Measurements from ENCODE around the gene SMAD4.
"Not testable (repeated sequence)": the region's sequence is repeated elsewhere in the genome, so short reads cannot be mapped to it uniquely, and the experiment has no call there.

Gene SMAD4

DNA sequence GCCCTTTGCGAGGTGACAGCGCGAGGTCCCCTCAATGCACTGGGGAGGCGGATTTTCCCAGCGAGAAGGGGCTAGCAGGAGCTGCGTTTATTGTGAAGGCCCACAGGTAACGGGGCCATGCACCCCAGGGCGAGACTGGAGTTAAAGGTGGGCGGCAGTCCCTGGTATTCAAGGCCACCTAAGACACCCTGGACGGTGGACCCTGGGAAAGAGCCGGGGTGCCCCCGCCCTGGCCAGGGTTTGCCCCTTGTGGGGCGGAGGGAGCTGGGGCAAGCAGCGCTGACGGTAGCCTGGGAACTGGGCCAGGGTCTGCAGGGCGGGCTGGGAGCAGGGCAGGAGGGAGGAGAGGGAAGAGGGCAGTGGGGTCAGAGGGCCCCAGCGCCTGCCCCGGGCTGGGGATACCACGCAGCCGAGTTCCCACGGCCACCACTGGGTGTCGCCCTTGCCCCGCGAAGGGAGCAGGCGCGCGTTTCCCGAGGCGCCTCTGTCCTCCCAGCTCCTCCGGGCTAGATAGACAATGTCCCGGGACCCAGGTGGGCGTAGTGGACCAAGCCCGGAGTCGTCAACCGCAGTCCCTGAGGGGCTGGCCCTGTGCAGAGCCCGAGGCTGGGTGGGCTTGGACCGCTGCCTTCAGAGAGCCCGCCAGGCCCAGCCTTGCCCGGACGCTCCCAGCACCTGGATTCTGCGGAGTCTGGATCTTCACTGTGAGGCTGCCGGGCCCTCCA, 80.2 kb downstream of the SMAD4 start:
- no peak overlapping the region for H3K4me3 ChIP-seq (ENCODE audit: severe bottlenecking)
- H3K36me3 ChIP-seq (ENCODE audit: low read depth): no peaks in the 10 kb centered on the region
- no peaks in the 10 kb centered on the region for H3K27me3 ChIP-seq (ENCODE audit: insufficient read depth, poor library complexity, severe bottlenecking)
- TF ChIP-seq, protein P1, sequence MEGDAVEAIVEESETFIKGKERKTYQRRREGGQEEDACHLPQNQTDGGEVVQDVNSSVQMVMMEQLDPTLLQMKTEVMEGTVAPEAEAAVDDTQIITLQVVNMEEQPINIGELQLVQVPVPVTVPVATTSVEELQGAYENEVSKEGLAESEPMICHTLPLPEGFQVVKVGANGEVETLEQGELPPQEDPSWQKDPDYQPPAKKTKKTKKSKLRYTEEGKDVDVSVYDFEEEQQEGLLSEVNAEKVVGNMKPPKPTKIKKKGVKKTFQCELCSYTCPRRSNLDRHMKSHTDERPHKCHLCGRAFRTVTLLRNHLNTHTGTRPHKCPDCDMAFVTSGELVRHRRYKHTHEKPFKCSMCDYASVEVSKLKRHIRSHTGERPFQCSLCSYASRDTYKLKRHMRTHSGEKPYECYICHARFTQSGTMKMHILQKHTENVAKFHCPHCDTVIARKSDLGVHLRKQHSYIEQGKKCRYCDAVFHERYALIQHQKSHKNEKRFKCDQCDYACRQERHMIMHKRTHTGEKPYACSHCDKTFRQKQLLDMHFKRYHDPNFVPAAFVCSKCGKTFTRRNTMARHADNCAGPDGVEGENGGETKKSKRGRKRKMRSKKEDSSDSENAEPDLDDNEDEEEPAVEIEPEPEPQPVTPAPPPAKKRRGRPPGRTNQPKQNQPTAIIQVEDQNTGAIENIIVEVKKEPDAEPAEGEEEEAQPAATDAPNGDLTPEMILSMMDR (IDR thresholded peaks at IDR 0.05; ENCODE audit: poor library complexity, severe bottlenecking): peak; percentile 89
- DNase-seq (ENCODE audit: low spot score): no peak
- no peaks in the 10 kb centered on the region for H3K9me3 ChIP-seq (ENCODE audit: severe bottlenecking)
- H3K4me1 ChIP-seq (ENCODE audit: insufficient read depth, poor library complexity, severe bottlenecking): no peaks in the 10 kb centered on the region
- no peak overlapping the region for H3K27ac ChIP-seq (ENCODE audit: poor library complexity, severe bottlenecking)
- ATAC-seq (ENCODE audit: low read depth): peak; percentile 94

GRCh38 chr18:51111633-51112355, 81.8 kb downstream of the SMAD4 start:
- H3K4me3 ChIP-seq (ENCODE audit: severe bottlenecking); H3K4me1 ChIP-seq (ENCODE audit: insufficient read depth, poor library complexity, severe bottlenecking); H3K36me3 ChIP-seq (ENCODE audit: low read depth); DNase-seq (ENCODE audit: low spot score); H3K27me3 ChIP-seq (ENCODE audit: insufficient read depth, poor library complexity, severe bottlenecking); ATAC-seq (ENCODE audit: low read depth); H3K27ac ChIP-seq (ENCODE audit: poor library complexity, severe bottlenecking); H3K9me3 ChIP-seq (ENCODE audit: severe bottlenecking): not testable (repeated sequence)

GRCh38 chr18:51116996-51117395, 87.0 kb downstream of the SMAD4 start:
- not testable (repeated sequence) for H3K27me3 ChIP-seq (ENCODE audit: insufficient read depth, poor library complexity, severe bottlenecking); H3K4me3 ChIP-seq (ENCODE audit: severe bottlenecking); H3K36me3 ChIP-seq (ENCODE audit: low read depth); H3K4me1 ChIP-seq (ENCODE audit: insufficient read depth, poor library complexity, severe bottlenecking); H3K9me3 ChIP-seq (ENCODE audit: severe bottlenecking); ATAC-seq (ENCODE audit: low read depth); DNase-seq (ENCODE audit: low spot score); H3K27ac ChIP-seq (ENCODE audit: poor library complexity, severe bottlenecking)

DNA sequence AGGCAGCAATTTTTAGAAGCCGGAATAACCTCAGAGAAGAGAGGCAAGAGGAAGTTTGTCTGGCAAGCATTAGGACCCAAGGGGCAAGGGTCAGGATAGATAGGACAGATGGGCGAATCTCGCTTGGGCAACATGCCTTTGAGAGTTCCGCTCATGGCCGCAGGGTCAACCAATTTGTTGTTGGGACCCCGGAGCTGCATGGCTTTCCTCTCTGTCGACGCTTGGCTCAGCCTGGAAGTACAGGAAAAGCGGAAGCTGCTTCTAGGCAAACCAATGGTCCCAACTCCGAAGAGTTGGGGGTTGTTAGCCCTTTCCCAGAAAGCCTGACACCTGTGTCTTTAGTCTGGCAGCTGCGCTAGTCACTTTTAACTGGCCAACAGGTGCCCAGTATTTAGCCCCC, 89.5 kb downstream of the SMAD4 start:
- not testable (repeated sequence) for DNase-seq (ENCODE audit: low spot score); ATAC-seq (ENCODE audit: low read depth); H3K4me1 ChIP-seq (ENCODE audit: insufficient read depth, poor library complexity, severe bottlenecking); H3K36me3 ChIP-seq (ENCODE audit: low read depth); H3K27ac ChIP-seq (ENCODE audit: poor library complexity, severe bottlenecking); H3K9me3 ChIP-seq (ENCODE audit: severe bottlenecking); H3K27me3 ChIP-seq (ENCODE audit: insufficient read depth, poor library complexity, severe bottlenecking); H3K4me3 ChIP-seq (ENCODE audit: severe bottlenecking)

DNA sequence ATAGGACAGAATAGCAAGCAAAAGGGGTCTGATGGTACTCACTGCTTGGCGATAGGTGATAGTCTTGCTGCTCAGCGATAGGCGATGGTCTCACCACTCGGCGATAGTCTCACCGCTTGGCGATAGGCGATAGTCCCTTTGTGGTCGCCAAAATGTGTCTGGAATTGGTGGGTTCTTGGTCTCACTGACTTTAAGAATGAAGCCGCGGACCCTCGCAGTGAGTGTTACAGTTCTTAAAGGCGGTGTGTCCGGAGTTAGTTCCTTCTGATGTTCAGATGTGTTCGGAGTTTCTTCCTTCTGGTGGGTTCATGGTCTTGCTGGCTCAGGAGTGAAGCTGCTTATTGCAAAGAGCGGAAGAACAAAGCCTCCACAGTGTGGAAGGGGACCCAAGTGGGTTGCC, 90.0 kb downstream of the SMAD4 start:
- not testable (repeated sequence) for H3K9me3 ChIP-seq (ENCODE audit: severe bottlenecking); H3K4me3 ChIP-seq (ENCODE audit: severe bottlenecking); H3K36me3 ChIP-seq (ENCODE audit: low read depth); H3K27me3 ChIP-seq (ENCODE audit: insufficient read depth, poor library complexity, severe bottlenecking); ATAC-seq (ENCODE audit: low read depth); DNase-seq (ENCODE audit: low spot score); H3K27ac ChIP-seq (ENCODE audit: poor library complexity, severe bottlenecking); H3K4me1 ChIP-seq (ENCODE audit: insufficient read depth, poor library complexity, severe bottlenecking)

- Histone ChIP-seq H3K27ac (ENCODE audit: poor library complexity, severe bottlenecking) (no peak overlapping the region), H3K27me3 (ENCODE audit: insufficient read depth, poor library complexity, severe bottlenecking) (no peaks in the 10 kb centered on the region), H3K4me3 (ENCODE audit: severe bottlenecking) (no peak overlapping the region), H3K4me1 (ENCODE audit: insufficient read depth, poor library complexity, severe bottlenecking) (no peaks in the 10 kb centered on the region), H3K36me3 (ENCODE audit: low read depth) (no peaks in the 10 kb centered on the region), H3K9me3 (ENCODE audit: severe bottlenecking) (no peaks in the 10 kb centered on the region)
- no peak for DNase-seq (ENCODE audit: low spot score)
- TF ChIP-seq, protein P1 (IDR thresholded peaks at IDR 0.05; ENCODE audit: poor library complexity, severe bottlenecking): no peak
- no peak for ATAC-seq (ENCODE audit: low read depth)
These were observed 91.0 kb downstream of the SMAD4 start for GRCh38 chr18:51120809-51121596.
